ENCODE measurements around the gene MXRA8. TPM values are rescaled to one million over a fixed set of nuclear protein-coding genes. Genes with fewer than 3 reads are reported as not detected.

The MXRA8 gene
- 689 and 735 TPM in 2 replicates for total RNA-seq

GRCh38 chr1:1358433-1359271 is at the start of gene MXRA8:
Gene MXRA8, minus strand, starts transcription at chr1:1358555. Its CDS starts 51 bp downstream, at chr1:1358504.
- H3K9me3 ChIP-seq (ENCODE audit: low read depth, low read length): no peaks in the 10 kb centered on the region
- peak; percentile 98 for DNase-seq (ENCODE audit: insufficient read length, low spot score, missing footprints)
- H3K4me2 ChIP-seq (ENCODE audit: insufficient read depth, low read length): peak within 1 kb of the TSS; percentile 89
- TF ChIP-seq CTCF (IDR thresholded peaks at IDR 0.05; ENCODE audit: extremely low read depth, low read depth, low read length): no peak
- H3K79me2 ChIP-seq (ENCODE audit: insufficient read depth, low read length): peaks cover 49% of the 10 kb centered on the region
- H2AFZ ChIP-seq (ENCODE audit: low read length): peak within 1 kb of the TSS; percentile 70
- H3K36me3 ChIP-seq (ENCODE audit: insufficient read depth, low read length): peaks cover 11% of the 10 kb centered on the region
- H3K27ac ChIP-seq (ENCODE audit: low read depth, low read length): peak within 1 kb of the TSS; percentile 85
- peak within 1 kb of the TSS; percentile 95 for H3K4me3 ChIP-seq (ENCODE audit: insufficient read depth, low read length)
- H4K20me1 ChIP-seq (ENCODE audit: insufficient read depth, low read length): peaks cover 13% of the 10 kb centered on the region
- H3K4me1 ChIP-seq (ENCODE audit: insufficient read depth, low read length): peaks cover 45% of the 10 kb centered on the region
- H3K27me3 ChIP-seq (ENCODE audit: insufficient read depth, low read length): no peaks in the 10 kb centered on the region

GRCh38 chr1:1407636-1408318 is 49.4 kb upstream of the MXRA8 start:
- Histone ChIP-seq H3K9me3 (ENCODE audit: low read depth, low read length) (no peaks in the 10 kb centered on the region), H4K20me1 (ENCODE audit: insufficient read depth, low read length) (peaks cover 17% of the 10 kb centered on the region), H3K79me2 (ENCODE audit: insufficient read depth, low read length) (peaks cover 57% of the 10 kb centered on the region), H3K27me3 (ENCODE audit: insufficient read depth, low read length) (no peaks in the 10 kb centered on the region), H3K27ac (ENCODE audit: low read depth, low read length) (peak overlapping the region; percentile 76), H3K36me3 (ENCODE audit: insufficient read depth, low read length) (peaks cover 26% of the 10 kb centered on the region), H2AFZ (ENCODE audit: low read length) (peak overlapping the region; percentile 83), H3K4me3 (ENCODE audit: insufficient read depth, low read length) (peak overlapping the region; percentile 98), H3K4me1 (ENCODE audit: insufficient read depth, low read length) (peaks cover 17% of the 10 kb centered on the region), H3K4me2 (ENCODE audit: insufficient read depth, low read length) (peak overlapping the region; percentile 92)
- peak; percentile 95 for DNase-seq (ENCODE audit: insufficient read length, low spot score, missing footprints)
- no peak for TF ChIP-seq CTCF (IDR thresholded peaks at IDR 0.05; ENCODE audit: extremely low read depth, low read depth, low read length)

- Histone ChIP-seq H3K4me2 (ENCODE audit: insufficient read depth, low read length) (peak within 1 kb of the TSS; percentile 92), H3K27ac (ENCODE audit: low read depth, low read length) (peak within 1 kb of the TSS; percentile 76), H4K20me1 (ENCODE audit: insufficient read depth, low read length) (peaks cover 23% of the 10 kb centered on the region), H3K27me3 (ENCODE audit: insufficient read depth, low read length) (no peaks in the 10 kb centered on the region), H3K4me3 (ENCODE audit: insufficient read depth, low read length) (peak within 1 kb of the TSS; percentile 98), H3K9me3 (ENCODE audit: low read depth, low read length) (no peaks in the 10 kb centered on the region), H3K4me1 (ENCODE audit: insufficient read depth, low read length) (peaks cover 17% of the 10 kb centered on the region), H3K36me3 (ENCODE audit: insufficient read depth, low read length) (peaks cover 32% of the 10 kb centered on the region), H2AFZ (ENCODE audit: low read length) (peak within 1 kb of the TSS; percentile 88), H3K79me2 (ENCODE audit: insufficient read depth, low read length) (peaks cover 62% of the 10 kb centered on the region)
- DNase-seq (ENCODE audit: insufficient read length, low spot score, missing footprints): peak; percentile 100
- no peak for TF ChIP-seq CTCF (IDR thresholded peaks at IDR 0.05; ENCODE audit: extremely low read depth, low read depth, low read length)
These were observed 48.7 kb upstream of the MXRA8 start, which contains the start of gene MRPL20 for GRCh38 chr1:1406821-1407635. Gene MRPL20, minus strand, starts transcription at chr1:1407293. Its CDS starts 76 bp downstream, at chr1:1407217.

All from osteoblast (primary cell).